Astrocyte of the spinal cord (primary cell): ENCODE results near the gene GABRG3.

Experiments
- DNase-seq: peaks from one replicate; pipeline ENCODE4 v3.0.0; 2011; ENCODE audit warnings: low read depth, low spot score
- H3K4me3 ChIP-seq: 2 replicates; pipeline ENCODE4 v1.5.1; 2011; ENCODE audit warnings: low read depth, mild to moderate bottlenecking, low read length, moderate library complexity
- CTCF ChIP-seq: IDR thresholded peaks from 2 replicates; pipeline ENCODE4 v1.5.1; 2012; ENCODE audit warnings: low read depth, mild to moderate bottlenecking, low read length, inconsistent platforms
- in situ Hi-C: cut with HindIII; loops from 2 replicates; pipeline ENCODE4 v1.10.0; 2017; ENCODE audit warnings: low sequenced_read_pairs

GABRG3 gene

GRCh38 chr15:26936502-26936901 lies 34.5 kb upstream of the GABRG3 start:
- no peak overlapping the region for H3K4me3 ChIP-seq
- no peak for DNase-seq
- in situ Hi-C loops: no loop called here
- TF ChIP-seq CTCF: no peak

- in situ Hi-C loops: no loop called here
- DNase-seq: no peak
- no peak overlapping the region for H3K4me3 ChIP-seq
- no peak for TF ChIP-seq CTCF
Observed at GRCh38 chr15:26937134-26937533, 33.8 kb upstream of the GABRG3 start.

GRCh38 chr15:26939398-26939797 lies 31.6 kb upstream of the GABRG3 start:
- H3K4me3 ChIP-seq: no peak overlapping the region
- DNase-seq: no peak
- TF ChIP-seq CTCF: no peak
- in situ Hi-C loops: no loop called here

GRCh38 chr15:26941489-26941888 lies 29.5 kb upstream of the GABRG3 start:
- H3K4me3 ChIP-seq: no peak overlapping the region
- no peak for TF ChIP-seq CTCF
- in situ Hi-C loops: no loop called here
- no peak for DNase-seq

GRCh38 chr15:26943866-26944265 lies 27.1 kb upstream of the GABRG3 start:
- in situ Hi-C loops: no loop called here
- DNase-seq: no peak
- no peak for TF ChIP-seq CTCF

GRCh38 chr15:26945046-26945445 lies 25.9 kb upstream of the GABRG3 start:
- no peak for TF ChIP-seq CTCF
- H3K4me3 ChIP-seq: no peak overlapping the region
- no peak for DNase-seq
- in situ Hi-C loops: no loop called here

More at GRCh38 chr15:26943866-26944265, 27.1 kb upstream of the GABRG3 start:
- H3K4me3 ChIP-seq: no peak overlapping the region

GRCh38 chr15:26950001-26950400 lies 21.0 kb upstream of the GABRG3 start:
- in situ Hi-C loops: no loop called here
- no peak overlapping the region for H3K4me3 ChIP-seq
- no peak for TF ChIP-seq CTCF

More at GRCh38 chr15:26950001-26950400, 21.0 kb upstream of the GABRG3 start:
- no peak for DNase-seq
